ENCODE data around the gene SUPT7L.

DNA sequence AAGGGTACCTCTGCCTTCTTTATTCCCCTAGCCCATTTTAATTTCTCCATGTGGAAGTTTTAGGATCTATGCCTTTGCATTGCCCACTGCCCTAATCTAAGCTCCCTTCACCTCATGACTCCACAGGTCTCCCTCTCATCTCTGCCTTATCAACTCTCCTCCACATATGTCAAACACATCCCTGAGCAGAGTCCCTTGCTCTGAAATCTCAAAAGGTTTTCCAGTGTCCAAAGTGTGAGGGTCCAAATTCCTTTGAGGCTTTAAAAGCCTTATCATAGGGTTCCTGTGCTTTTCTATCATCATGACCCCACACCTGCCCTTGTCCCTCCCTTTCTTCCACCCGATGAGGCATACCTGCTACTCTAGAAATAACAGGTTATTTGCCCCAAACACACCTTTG is 38.9 kb upstream of the SUPT7L start:
- TF ChIP-seq, protein P1, sequence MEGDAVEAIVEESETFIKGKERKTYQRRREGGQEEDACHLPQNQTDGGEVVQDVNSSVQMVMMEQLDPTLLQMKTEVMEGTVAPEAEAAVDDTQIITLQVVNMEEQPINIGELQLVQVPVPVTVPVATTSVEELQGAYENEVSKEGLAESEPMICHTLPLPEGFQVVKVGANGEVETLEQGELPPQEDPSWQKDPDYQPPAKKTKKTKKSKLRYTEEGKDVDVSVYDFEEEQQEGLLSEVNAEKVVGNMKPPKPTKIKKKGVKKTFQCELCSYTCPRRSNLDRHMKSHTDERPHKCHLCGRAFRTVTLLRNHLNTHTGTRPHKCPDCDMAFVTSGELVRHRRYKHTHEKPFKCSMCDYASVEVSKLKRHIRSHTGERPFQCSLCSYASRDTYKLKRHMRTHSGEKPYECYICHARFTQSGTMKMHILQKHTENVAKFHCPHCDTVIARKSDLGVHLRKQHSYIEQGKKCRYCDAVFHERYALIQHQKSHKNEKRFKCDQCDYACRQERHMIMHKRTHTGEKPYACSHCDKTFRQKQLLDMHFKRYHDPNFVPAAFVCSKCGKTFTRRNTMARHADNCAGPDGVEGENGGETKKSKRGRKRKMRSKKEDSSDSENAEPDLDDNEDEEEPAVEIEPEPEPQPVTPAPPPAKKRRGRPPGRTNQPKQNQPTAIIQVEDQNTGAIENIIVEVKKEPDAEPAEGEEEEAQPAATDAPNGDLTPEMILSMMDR (IDR thresholded peaks at IDR 0.05; ENCODE audit: low read length), result no peak
- no peak for TF ChIP-seq EZH2 (IDR thresholded peaks at IDR 0.05; ENCODE audit: borderline replicate concordance, low read length)
